ENCODE data around the gene SLC10A3.
"Not testable (repeated sequence)": the region's sequence is repeated elsewhere in the genome, so short reads cannot be mapped to it uniquely, and the experiment has no call there.

The SLC10A3 gene

GRCh38 chrX:154507673-154508383 is 17.4 kb upstream of the SLC10A3 start:
- DNase-seq, result no peak

GRCh38 chrX:154506483-154507332 is 16.3 kb upstream of the SLC10A3 start:
- DNase-seq, result no peak

- no peak for DNase-seq
These were observed 15.3 kb upstream of the SLC10A3 start for GRCh38 chrX:154505734-154506133.

GRCh38 chrX:154502989-154503388 is 12.6 kb upstream of the SLC10A3 start:
- no peak for DNase-seq

- no peak for DNase-seq
These were observed 11.7 kb upstream of the SLC10A3 start for GRCh38 chrX:154502098-154502497.

GRCh38 chrX:154501423-154501822 is 11.0 kb upstream of the SLC10A3 start:
- DNase-seq, result not testable (repeated sequence)

- not testable (repeated sequence) for DNase-seq
These were observed 6.2 kb upstream of the SLC10A3 start for GRCh38 chrX:154496591-154497137.

GRCh38 chrX:154495472-154495922 is 5.1 kb upstream of the SLC10A3 start:
- DNase-seq, result no peak

- no peak for DNase-seq
These were observed 4.3 kb upstream of the SLC10A3 start for GRCh38 chrX:154494715-154495114.

GRCh38 chrX:154490021-154490413 is 412 bp downstream of the SLC10A3 start:
- DNase-seq, result no peak

GRCh38 chrX:154489182-154489581 is 1.2 kb downstream of the SLC10A3 start:
- DNase-seq, result no peak

GRCh38 chrX:154488336-154489075 is 1.9 kb downstream of the SLC10A3 start:
- no peak for DNase-seq

GRCh38 chrX:154487518-154488290 is 2.7 kb downstream of the SLC10A3 start:
- DNase-seq, result no peak

GRCh38 chrX:154486396-154487207 is 3.8 kb downstream of the SLC10A3 start, which contains the start of gene UBL4A:
TSS of gene UBL4A (minus strand) at chrX:154486615. CDS start at chrX:154486584, 31 bp downstream.
- DNase-seq, result peak; percentile 38 to 54

- peak in 1 of 2 donors; percentile 20 for DNase-seq
These were observed 4.4 kb downstream of the SLC10A3 start for GRCh38 chrX:154486052-154486395.

- DNase-seq, result no peak
These were observed 5.0 kb downstream of the SLC10A3 start for GRCh38 chrX:154485150-154486051.

GRCh38 chrX:154484255-154485149 is 5.9 kb downstream of the SLC10A3 start:
- no peak for DNase-seq

GRCh38 chrX:154483325-154483724 is 7.1 kb downstream of the SLC10A3 start:
- DNase-seq, result no peak

GRCh38 chrX:154482786-154483185 is 7.6 kb downstream of the SLC10A3 start:
- no peak for DNase-seq

Data from activated CD4-positive, alpha-beta T cell treated with anti-CD3 and anti-CD28 coated beads for 4 hours (primary cell).